GM18526 (cell line): ENCODE data around the gene SYNC.

Experiments used
- POLR2A ChIP-seq: IDR thresholded peaks from 3 replicates; pipeline ENCODE4 v1.6.1; 2011; ENCODE audit not compliant: insufficient read length; ENCODE audit errors: extremely low read depth

The SYNC gene

DNA sequence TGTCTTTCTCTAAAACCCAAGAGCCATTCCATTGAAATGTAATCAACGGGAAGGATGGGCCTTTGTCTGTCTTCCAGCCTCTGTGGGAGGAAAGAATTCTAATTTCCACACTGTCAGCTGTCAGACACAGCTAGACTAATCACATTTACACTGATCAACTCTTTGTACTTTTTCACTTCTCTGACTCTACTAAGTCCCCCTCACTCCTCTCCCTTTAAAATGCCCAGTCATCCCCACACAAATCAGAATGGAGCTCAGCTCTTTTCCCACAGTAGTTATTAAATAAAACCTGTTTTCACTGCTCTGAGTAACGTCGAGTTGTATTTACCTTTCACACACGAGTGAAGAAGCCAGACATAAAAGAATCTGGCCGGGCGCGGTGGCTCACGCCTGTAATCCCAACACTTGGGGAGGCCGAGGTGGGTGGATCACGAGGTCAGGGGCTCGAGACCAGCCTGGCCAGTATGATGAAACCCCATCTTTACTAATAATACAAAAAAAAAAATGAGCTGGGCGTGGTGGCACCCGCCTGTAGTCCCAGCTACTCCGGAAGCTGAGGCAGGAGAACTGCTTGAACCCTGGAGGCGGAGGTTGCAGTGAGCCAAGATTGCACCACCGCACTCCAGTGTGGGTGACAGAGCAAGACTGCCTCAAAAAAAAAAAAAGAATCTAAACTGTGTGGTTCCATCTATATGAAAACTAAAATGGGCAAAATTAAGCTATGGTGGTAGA, 65.5 kb downstream of the SYNC start:
- TF ChIP-seq POLR2A: no peak

GRCh38 chr1:32635508-32636277, 66.9 kb downstream of the SYNC start:
- no peak for TF ChIP-seq POLR2A

GRCh38 chr1:32632829-32633228, 69.7 kb downstream of the SYNC start:
- TF ChIP-seq POLR2A: no peak
